HCT116 (cell line): ENCODE results near the gene PHF19.

Experiments
- CTCF ChIP-seq, 3 experiments: fragments of 200-600 bp in 1 of 3; sonication (generic) in 1 of 3; IDR thresholded peaks in 2 of 3; conservative IDR thresholded peaks in 1 of 3; 2 replicates each; pipeline ENCODE4 v1.5.1; 2012 to 2017; ENCODE audit warnings: low read depth in 2 of 3, low read length in 2 of 3, antibody characterized with exemption in 1 of 3, borderline replicate concordance in 1 of 3, control low read depth in 1 of 3, mild to moderate bottlenecking in 1 of 3, mixed read lengths in 1 of 3, mixed run types in 1 of 3, moderate library complexity in 1 of 3; ENCODE audit not compliant: insufficient read depth in 1 of 3
- ELF1 ChIP-seq: IDR thresholded peaks from 2 replicates; pipeline ENCODE4 v1.6.1; 2012; ENCODE audit warnings: low read depth, borderline replicate concordance
- POLR2A ChIP-seq: IDR thresholded peaks from 2 replicates; pipeline ENCODE4 v1.7.0; 2011; ENCODE audit warnings: borderline replicate concordance; ENCODE audit not compliant: insufficient read depth, insufficient read length; ENCODE audit errors: extremely low read depth
- POLR2AphosphoS5 ChIP-seq: IDR thresholded peaks from 2 replicates; pipeline ENCODE4 v1.6.1; 2011; ENCODE audit warnings: mild to moderate bottlenecking, low read depth, low read length, moderate library complexity
- RAD21 ChIP-seq: IDR thresholded peaks from 2 replicates; pipeline ENCODE4 v1.6.1; 2012; ENCODE audit warnings: low read depth, mild to moderate bottlenecking
- SIN3A ChIP-seq: IDR thresholded peaks from 2 replicates; pipeline ENCODE4 v1.6.1; 2012; ENCODE audit warnings: low read depth
- TCF7L2 ChIP-seq: IDR thresholded peaks from 2 replicates; pipeline ENCODE4 v1.7.0; 2011; ENCODE audit warnings: borderline replicate concordance, inconsistent platforms; ENCODE audit not compliant: insufficient read depth, insufficient read length; ENCODE audit errors: extremely low read depth
- TF ChIP-seq, protein P1 (sequence below): IDR thresholded peaks from 2 replicates; pipeline ENCODE4 v1.6.1; 2012; ENCODE audit warnings: low read depth

- no peak for TF ChIP-seq POLR2AphosphoS5
- TF ChIP-seq, protein P1, sequence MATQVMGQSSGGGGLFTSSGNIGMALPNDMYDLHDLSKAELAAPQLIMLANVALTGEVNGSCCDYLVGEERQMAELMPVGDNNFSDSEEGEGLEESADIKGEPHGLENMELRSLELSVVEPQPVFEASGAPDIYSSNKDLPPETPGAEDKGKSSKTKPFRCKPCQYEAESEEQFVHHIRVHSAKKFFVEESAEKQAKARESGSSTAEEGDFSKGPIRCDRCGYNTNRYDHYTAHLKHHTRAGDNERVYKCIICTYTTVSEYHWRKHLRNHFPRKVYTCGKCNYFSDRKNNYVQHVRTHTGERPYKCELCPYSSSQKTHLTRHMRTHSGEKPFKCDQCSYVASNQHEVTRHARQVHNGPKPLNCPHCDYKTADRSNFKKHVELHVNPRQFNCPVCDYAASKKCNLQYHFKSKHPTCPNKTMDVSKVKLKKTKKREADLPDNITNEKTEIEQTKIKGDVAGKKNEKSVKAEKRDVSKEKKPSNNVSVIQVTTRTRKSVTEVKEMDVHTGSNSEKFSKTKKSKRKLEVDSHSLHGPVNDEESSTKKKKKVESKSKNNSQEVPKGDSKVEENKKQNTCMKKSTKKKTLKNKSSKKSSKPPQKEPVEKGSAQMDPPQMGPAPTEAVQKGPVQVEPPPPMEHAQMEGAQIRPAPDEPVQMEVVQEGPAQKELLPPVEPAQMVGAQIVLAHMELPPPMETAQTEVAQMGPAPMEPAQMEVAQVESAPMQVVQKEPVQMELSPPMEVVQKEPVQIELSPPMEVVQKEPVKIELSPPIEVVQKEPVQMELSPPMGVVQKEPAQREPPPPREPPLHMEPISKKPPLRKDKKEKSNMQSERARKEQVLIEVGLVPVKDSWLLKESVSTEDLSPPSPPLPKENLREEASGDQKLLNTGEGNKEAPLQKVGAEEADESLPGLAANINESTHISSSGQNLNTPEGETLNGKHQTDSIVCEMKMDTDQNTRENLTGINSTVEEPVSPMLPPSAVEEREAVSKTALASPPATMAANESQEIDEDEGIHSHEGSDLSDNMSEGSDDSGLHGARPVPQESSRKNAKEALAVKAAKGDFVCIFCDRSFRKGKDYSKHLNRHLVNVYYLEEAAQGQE = no peak
- TF ChIP-seq CTCF (IDR thresholded peaks at IDR 0.05 in 2 of 3, conservative IDR thresholded peaks at IDR 0.05 in 1 of 3; ENCODE audit: borderline replicate concordance in 1 of 3, insufficient read depth in 1 of 3, low read depth in 2 of 3, low read length in 2 of 3) = no peak
- TF ChIP-seq RAD21 = no peak
- no peak for TF ChIP-seq POLR2A
- no peak for TF ChIP-seq TCF7L2
- no peak for TF ChIP-seq SIN3A
- TF ChIP-seq ELF1 = no peak
Measured at GRCh38 chr9:120921661-120922181, 44.7 kb upstream of the PHF19 start.
